CD4-positive, alpha-beta T cell treated with Interferon gamma for 1 hour (primary cell): ENCODE results near the gene MLLT6.

Experiments
- DNase-seq: peaks from one replicate; pipeline ENCODE4 v3.0.0-alpha.2; 2020

MLLT6 gene

DNA sequence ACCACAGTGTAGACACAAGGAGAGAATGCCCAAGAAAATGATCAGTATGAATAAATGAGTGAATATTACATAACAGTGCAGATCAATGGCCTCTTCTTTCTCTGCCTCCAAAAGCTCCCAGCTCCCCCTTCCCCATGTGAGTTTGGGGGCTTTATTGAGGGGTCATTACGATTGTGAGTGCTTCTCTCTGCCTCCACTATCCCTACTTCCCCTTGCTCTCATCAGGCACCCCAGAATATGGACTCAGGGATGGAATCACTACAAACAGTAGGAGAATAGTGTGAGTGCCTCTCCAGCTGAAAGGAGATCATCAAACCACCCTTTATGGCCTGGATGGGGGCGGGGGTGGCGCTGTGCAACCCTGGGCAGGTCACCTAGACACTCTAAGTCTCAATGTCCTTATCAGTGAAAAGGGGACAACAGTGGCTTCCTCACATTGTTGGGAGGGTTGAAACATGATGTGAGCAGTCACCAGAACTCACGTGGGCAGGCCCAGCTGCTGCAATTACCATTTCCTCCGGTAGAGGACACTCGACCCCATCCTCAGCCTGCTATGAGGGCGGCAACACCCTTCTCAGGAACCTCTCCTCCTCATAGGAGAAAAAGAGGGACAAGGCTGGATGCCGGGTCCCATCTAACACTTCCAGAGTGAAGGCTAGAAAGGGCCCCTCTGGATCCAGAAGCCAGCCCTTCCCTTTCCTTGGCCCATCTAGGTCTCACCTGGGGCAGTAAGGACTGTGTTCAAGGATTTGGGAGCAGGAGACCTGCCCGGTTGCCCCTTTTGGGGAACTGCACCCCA lies 28.2 kb upstream of the MLLT6 start:
- DNase-seq = peak; percentile 76

DNA sequence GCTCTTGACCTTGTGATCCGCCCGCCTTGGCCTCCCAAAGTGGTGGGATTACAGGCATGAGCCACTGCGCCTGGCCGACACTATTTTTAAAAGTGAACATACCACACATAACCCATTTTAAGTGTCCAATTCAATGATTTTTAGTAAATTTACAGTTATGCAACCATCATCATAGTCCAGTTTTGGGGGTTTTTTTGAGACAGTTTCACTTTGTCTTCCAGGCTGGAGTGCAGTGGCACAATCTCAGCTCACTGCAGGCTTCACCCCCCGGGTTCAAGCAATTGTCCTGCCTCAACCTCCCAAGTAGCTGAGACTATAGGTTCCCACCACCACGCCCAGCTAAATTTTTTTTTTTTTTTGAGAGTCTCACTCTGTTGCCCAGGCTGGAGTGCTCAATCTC lies 27.3 kb upstream of the MLLT6 start:
- DNase-seq = no peak

DNA sequence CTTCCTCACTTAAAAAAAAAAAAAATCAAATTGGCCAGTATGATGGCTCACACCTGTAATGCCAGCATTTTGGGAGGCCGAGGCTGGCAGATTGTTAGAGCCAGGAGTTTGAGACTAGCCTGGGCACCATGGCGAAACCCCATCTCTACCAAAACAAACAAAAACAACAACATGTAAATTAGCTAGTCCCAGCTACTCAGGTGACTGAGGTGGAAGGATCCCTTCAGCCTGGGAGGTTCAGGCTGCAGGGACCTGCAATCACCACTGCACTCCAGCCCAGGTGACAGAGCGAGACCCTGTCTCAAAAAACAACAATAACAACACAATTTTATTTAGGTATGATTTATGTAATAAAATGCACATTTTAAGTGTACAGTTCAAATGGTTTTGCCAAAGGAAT lies 24.0 kb upstream of the MLLT6 start:
- no peak for DNase-seq

- DNase-seq = peak; percentile 31
These were observed 19.6 kb upstream of the MLLT6 start for GRCh38 chr17:38685491-38685890.

- no peak for DNase-seq
These were observed 17.8 kb upstream of the MLLT6 start for GRCh38 chr17:38687286-38687685.

DNA sequence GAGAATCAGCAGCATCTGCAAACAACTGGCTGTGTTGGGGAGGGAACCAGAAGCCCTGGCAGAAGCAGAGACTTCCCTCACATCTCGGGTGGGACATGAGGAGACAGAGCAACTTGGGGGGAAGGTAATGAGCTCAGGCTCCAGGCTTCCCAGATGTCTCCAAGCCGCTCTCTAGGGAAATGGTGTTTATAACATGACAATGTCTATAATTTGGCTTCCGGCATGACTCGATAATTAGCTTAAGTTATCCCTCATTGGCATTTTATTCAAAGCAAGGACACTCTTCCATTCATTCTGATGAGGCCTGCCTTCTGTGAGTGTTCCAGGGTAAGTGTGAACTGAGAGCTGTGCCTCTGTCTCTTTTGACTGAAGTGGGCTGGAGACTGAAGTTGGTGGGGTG lies 14.7 kb upstream of the MLLT6 start:
- no peak for DNase-seq

DNA sequence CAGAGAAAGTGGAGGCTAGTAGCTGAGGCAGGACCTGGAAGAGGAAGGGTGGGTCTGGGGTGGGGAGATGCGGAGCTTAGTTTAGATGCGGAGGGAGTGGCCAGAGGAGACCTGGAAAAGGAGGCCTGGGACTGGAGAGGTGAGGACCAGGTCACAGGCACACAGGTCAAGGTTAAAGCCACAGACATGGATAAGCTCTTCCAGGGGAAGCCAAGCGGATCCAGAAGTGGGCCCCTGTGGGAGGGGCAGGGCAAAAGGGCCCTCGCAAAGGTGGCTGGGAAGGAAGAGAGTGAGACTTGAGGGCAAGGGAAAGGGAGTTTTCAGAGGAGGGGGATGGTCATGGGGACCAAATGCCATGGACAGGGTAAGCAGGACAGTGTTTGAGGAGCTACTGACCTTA lies 13.9 kb upstream of the MLLT6 start:
- DNase-seq = no peak

DNA sequence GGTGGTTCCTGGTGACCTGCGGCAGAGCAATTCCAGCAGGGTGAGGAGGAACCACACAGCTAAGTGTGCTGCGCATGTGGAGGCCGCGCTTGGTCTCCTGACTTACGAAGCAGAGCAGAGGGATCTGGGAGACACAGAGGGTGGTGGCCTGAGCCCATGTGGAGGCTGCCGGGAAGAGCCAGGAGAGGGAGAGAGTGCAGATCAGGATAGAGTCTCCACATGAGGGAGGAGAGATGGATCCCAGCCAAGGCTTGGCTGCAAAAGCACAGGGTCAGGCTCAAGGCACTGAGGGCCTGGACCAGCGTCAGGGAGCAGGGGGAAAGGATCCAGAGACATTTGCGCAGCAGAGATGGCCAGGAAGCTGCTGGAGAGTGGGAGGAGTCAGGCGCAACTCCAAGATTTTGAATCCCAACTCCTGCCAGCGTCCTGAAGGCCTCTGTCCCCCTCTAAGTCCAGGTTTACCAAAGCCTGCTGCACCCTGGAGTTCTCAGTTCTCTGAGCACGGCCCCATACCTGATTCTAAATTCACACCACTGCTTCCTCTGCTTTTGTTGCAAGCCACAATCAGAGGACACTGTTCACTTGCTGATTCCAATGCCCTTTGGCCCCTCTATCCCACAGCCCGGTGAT lies 11.3 kb upstream of the MLLT6 start:
- no peak for DNase-seq

DNA sequence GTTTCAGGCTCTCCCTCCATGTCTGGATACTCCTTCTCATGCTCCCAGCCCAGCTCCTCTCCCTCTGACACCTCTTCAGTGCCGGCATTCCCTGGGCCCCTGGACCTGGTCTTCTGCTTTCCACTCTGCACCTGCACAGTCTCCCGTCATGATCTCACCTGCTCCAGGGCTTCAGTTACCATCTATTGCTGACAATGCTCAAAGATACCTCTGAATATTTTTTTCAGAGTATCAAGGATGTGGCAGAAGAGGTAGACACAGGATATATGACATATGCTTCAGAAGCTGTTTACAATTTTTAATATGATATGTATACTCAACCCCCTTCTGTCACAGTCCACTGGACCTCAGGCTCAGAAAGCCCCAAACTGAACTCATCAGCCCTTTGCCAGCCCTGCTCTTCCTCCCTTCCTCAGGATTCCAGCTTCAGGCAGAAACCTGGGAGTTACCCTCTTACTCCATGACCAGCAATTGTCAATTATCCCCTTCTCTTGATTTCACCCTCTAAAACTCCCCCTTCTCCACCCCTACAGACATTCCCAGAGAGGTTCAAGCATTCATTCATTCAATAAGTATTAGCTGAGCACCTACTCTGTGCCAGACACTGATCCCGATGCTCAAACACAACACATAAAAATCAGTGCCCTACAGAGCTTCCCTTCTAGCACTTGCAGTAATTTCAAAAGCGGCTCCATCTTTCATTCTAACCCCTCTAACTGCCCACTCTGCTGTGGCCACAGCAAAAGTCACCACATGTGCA lies 7.8 kb upstream of the MLLT6 start:
- DNase-seq = no peak

GRCh38 chr17:38698760-38699159 lies 6.3 kb upstream of the MLLT6 start:
- DNase-seq = no peak

GRCh38 chr17:38701504-38702165 lies 3.4 kb upstream of the MLLT6 start:
- DNase-seq = peak; percentile 80

- peak; percentile 79 for DNase-seq
These were observed 2.7 kb upstream of the MLLT6 start for GRCh38 chr17:38702166-38702915.

GRCh38 chr17:38702916-38703741 lies 1.9 kb upstream of the MLLT6 start:
- DNase-seq = no peak

- peak; percentile 75 for DNase-seq
These were observed 1.1 kb upstream of the MLLT6 start for GRCh38 chr17:38703742-38704605.

DNA sequence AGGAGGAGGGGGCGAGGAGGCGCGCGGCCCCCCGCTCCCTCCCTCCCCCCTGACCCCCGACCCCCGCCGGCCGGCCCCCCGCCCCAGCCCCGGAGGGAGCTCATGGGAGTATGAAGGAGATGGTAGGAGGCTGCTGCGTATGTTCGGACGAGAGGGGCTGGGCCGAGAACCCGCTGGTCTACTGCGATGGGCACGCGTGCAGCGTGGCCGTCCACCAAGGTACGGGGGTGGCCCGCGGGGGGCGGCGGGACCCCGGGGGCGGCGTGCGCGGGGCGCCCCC lies 390 bp downstream of the MLLT6 start:
- no peak for DNase-seq

DNA sequence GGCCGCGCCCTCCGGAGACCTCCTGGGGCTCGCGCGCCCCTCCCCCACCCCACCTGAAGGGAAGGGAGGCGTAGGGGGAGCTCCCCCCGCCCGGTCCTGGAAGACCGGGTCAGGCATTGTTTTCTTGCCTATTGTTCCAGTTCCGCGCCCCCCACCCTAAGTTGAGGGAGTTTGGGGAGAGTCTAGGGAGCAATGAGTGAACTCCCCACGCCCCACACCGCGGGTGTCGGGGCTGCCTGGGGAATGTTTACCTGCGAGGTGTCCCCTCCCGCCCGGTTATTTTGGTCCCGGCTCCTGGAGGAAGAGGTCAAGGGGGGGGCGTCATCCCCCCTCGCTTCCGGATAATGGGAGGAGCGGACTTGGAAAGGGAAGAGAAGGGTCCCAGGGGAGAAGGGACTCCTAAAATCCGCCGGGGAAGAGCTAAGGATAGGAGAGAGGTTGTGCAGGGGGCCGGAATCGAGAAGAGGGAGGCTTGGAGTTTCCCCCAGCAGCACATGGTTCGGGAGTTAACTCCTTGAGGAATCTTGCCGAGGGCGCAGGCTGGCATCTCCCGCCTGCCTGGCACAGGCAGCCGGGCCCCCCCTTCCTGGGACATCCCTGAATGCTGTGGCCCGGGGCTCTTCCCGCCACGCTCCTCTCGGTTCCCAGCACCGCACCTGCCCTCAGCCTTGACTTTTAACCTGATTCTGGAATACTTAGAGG lies 881 bp downstream of the MLLT6 start:
- DNase-seq = no peak

GRCh38 chr17:38706505-38707216 lies 1.6 kb downstream of the MLLT6 start:
- no peak for DNase-seq

DNA sequence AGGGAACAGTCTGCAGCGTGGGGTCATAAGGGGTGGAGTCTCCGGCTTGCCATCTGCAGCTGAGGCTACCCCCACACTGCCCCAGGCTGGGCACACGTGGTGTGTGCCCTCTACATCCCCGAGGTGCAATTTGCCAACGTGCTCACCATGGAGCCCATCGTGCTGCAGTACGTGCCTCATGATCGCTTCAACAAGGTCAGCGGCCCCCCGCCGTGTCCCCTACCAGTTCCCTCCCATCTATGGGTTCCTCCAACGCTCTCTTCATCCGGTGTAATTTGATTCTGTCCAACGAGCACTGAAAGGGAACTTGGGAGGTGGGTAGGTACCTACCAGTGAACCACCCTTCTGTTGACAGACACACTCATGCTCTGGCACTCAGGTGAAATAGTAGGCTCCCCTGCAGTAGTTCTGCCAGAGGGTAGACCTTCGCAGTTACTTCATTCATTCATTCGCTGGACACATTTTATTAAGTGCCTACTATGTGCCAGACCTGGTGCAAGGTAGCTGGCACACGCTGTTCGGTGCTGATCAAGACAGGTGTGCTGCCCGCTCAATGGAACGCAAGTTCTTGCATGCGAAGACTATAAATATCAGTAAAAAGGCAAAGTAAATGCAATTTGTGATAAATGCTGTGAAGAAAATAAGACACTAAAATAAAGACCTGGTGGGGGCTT lies 2.7 kb downstream of the MLLT6 start:
- DNase-seq = no peak
